GM19025 (cell line): ENCODE results near the gene STXBP4.

Experiments
- ATAC-seq: cut with Tn5 transposase; IDR thresholded peaks from one replicate; pipeline ENCODE4 v1.9.1; 2021; ENCODE audit warnings: mild to moderate bottlenecking, low read depth, moderate library complexity; ENCODE audit not compliant: unreplicated experiment

The STXBP4 gene

GRCh38 chr17:55163408-55163807, 194.8 kb downstream of the STXBP4 start:
- ATAC-seq: no peak

DNA sequence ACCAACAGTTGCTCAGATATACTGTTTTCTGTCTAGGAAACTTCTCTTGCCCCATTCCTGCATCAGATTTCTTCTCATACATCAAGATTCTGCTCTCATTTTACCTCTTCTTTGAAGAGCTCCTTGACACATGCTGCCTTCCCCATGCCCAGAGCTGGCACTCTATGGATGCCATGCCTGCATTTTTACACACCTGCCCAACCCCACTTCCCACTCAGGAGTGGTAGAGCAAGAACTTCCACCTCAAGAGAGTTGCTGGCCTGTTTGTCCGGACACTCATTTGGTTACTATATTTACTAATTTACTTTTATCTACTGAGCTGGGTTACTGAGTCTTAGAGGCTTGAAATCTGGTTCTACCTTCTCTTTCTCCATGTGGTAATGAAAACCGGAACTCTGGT, 197.9 kb downstream of the STXBP4 start:
- no peak for ATAC-seq

DNA sequence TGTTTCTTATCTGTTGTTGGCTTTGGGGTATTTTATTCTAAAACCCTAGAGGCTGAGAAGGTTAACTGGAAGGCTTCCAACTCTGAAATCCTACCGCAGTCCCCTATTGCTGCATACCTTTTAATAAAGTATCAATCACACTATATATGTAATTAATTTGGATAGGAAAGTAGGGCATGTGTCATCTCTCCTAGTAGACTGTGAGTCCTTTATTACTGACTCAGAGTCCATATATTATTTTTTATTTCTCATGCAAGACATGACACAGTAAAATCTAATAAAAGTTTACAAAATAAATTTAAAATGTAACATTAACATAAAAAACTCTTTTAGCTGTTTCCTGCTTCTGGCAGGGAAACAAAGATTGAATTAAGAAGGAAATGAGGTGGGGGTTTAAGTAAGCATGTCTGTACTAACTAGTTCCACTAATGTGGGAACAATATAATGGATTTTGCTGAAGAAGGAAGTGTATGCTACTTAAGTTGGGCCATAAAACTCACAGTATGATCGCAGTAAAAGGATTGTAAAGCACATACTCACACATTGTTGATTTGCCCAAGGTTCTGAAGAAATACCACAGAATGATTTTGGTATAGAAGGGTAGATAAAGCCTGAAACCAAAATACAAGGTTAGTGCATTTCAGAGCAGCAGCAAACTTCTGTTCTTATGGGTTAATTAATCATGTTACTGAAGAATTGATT, 198.6 kb downstream of the STXBP4 start:
- ATAC-seq: no peak

- ATAC-seq: peak; percentile 75
These were observed 200.6 kb downstream of the STXBP4 start for GRCh38 chr17:55168958-55169687.

DNA sequence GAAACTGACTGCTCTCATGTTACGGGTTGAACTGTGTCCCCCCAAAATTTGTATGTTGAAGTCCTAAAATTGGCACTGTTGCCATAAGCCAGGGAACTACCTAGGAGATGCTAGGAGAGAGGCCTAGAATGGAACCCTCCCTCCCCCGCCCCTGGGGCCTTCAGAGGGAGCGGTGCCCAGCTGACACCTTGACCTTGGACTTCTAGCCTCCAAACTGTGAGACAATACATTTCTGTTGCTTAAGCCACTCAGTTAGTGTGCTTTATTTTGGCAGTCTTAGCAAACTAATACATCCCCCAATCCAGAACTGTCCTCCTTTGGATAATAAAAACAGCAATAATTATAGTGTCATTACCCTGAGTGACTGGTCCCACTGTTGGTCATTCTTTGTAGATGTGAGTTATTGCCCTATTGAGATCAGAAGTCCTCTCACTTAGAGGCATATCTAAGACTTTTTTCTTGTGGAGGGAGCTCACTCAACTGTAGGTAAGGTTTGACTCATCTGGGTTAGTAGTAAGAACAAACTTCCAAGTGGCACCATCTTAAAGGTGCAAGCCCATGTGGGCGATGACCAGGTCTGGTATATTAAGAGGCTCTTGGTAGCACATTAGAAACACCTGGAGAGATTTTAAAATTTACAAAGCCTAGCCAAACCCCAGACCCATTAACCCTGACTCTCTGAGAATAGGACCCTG, 203.2 kb downstream of the STXBP4 start:
- no peak for ATAC-seq

DNA sequence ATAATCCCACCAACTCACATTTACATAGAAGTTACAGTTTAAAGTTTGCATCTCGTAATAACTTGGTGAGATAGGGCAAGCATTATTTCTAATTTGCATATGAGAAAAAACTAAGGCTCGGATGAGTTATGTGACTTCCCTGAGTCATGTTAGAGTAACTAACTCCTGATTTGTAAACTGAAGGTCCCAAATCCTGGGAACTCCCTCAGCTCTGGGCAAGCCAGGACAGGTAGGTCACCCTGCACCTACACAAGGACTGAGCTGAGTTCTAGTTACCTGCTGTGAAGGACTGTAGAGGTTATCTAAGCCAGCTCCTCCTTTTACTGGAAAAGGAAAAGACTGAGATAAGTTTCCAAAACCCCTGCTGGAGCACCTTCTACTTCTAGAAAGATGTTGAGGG, 204.0 kb downstream of the STXBP4 start:
- no peak for ATAC-seq

DNA sequence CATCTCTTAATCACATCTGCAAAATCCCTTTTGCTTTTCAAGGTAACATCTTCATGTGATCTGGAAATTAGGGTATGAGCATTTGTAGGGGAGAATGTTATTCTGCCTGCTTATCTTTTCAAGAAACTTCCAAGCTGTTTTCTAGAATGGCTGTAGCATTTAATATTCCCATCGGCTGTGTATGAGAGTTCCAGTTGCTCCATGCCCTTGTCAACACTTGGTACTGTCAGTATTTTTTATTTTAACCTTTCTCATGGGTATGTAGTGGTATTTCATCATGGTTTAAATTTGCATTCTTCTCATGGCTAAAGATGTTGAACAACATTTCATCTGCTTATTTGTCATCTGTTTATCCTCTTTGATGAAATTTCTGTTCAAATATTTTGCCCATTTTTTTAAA, 205.6 kb downstream of the STXBP4 start:
- ATAC-seq: no peak

- ATAC-seq: no peak
These were observed 207.3 kb downstream of the STXBP4 start for GRCh38 chr17:55175788-55176427.

GRCh38 chr17:55177159-55177854, 208.7 kb downstream of the STXBP4 start:
- ATAC-seq: no peak

DNA sequence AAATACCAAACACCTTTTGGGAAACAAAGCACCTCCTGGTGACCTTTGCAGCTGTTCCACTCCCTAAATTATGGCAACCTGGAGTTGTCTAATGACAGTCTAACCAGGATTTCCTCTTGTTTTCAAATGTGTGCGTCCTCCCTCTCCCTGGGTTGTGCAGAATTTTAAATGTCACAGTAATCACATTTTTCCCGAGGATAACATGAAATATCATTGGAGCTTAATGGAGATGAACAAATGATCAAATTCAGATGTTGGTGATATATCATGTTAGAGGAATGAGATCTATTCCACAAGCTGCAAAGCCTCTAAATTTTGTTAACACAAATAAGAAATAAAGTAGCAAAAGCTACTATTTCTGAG, 209.3 kb downstream of the STXBP4 start:
- no peak for ATAC-seq

- no peak for ATAC-seq
These were observed 218.6 kb downstream of the STXBP4 start for GRCh38 chr17:55186937-55187770.

- no peak for ATAC-seq
These were observed 222.2 kb downstream of the STXBP4 start for GRCh38 chr17:55190748-55191147.

DNA sequence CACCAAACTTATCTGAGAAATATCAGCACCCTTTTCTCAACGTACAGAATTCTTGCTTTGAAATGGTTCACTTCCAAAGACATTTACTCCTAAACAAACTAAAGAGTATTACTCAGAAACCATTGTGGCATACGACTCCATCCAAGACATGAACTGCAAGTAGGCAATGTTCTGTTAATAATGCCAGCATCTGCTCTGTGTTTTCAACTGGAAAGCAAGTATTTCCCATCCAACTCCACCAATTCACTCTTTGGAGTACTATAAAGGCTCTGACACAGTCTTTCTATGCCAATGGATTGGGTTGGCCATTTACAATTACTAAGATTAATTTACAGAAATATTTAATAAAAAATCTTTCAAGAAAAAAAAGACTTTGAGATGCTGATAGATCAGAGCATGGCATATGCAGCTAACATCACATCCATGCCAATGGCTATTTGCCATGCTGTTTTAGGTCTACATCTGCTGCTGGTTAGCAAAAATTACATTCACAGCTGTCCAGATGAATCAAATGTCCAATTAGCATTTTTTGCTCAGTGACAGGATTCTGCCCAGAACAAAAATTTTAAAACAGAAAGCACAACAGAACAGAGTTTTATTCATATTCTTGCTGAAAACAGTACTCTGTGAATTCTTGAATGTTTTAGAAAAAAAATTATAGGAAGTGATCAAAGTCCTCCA, 230.3 kb downstream of the STXBP4 start:
- no peak for ATAC-seq

DNA sequence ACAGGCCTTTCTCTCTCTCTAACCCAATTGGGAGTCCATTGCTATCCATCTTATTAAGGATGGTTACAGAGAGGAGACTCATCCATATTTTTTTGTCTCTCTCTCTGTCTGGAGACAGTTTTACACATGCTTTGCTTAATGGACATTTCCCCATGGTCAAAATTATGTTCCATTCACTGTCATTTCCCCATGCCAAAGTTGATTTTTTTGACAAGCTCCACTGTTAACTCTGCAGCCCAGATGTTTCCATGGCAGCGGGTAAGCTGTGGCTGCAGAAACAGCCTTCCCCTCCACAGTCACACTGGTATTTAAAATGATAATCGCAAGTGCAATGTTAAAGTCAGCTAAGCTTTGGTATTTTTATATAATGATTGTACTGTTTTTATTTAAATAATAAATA, 232.3 kb downstream of the STXBP4 start:
- ATAC-seq: no peak

- ATAC-seq: no peak
These were observed 232.9 kb downstream of the STXBP4 start for GRCh38 chr17:55201308-55201932.

DNA sequence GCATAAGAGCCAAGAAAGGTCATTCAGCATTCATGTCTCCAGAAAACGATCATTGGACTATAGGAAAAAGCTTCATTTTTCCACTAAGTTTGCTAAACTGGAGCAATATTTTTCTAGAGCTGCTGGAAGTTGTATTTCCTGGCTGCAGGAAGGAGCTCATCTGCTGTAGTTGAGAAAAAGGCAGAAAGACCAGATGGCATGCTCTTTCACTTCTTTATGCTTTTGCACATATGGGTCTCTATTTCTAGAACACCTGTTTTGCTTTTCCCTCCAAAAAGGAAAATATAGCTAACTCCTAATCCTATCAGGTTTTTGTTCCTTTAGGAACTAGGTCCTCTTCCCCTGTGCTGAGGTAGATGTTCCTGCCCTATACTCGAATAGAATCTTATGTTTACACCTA, 234.3 kb downstream of the STXBP4 start:
- no peak for ATAC-seq

DNA sequence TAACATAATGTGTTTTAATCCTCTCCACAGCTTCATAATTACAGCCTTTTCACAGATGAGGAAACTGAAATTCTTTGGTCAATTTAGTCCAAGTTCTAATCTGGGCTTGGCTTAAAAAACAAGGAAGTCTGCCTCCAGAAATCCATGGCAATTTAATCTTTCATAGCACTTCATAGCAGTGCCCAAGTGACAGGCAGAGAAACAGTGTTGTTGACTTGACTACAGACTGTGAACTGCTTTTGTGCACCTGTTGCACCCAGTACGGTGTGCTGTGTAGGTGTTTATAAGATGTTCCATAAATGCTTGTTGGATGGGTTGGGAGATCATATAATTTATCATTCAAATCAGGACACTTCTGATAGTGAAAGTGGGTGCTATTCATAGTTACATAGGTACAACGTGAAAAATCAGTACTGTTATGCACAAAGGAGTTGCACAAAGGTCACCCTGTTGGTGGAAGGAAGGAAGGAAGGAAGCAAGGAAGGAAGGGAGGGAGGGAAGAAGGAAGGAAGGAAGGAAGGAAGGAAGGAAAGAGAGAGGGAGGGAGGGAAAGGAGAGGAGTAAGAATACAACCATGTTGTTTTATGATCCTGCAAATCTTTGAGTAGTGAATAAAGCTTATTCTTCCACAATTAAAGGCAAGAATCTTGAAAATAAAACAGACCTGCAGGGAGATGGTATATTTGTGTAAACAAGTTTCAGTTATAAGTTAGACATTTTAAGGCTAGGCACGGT, 239.7 kb downstream of the STXBP4 start:
- no peak for ATAC-seq

- no peak for ATAC-seq
These were observed 241.7 kb downstream of the STXBP4 start for GRCh38 chr17:55210292-55210691.
